NB4 (cell line): Measurements from ENCODE around the gene SEC23B.

Experiments
- MYC ChIP-seq: IDR thresholded peaks from 2 replicates; pipeline ENCODE4 v1.6.1; 2011; ENCODE audit warnings: low read depth, low read length
- POLR2A ChIP-seq: IDR thresholded peaks from 2 replicates; pipeline ENCODE4 v1.6.1; 2011; ENCODE audit warnings: mild to moderate bottlenecking; ENCODE audit not compliant: insufficient read length; ENCODE audit errors: extremely low read depth
- TF ChIP-seq, protein P1 (sequence below): IDR thresholded peaks from 2 replicates; pipeline ENCODE4 v1.6.1; 2011; ENCODE audit warnings: low read depth, low read length
- TF ChIP-seq, protein P2 (sequence below): IDR thresholded peaks from one replicate; pipeline ENCODE4 v1.5.1; 2012; ENCODE audit warnings: low read depth, low read length

DNA sequence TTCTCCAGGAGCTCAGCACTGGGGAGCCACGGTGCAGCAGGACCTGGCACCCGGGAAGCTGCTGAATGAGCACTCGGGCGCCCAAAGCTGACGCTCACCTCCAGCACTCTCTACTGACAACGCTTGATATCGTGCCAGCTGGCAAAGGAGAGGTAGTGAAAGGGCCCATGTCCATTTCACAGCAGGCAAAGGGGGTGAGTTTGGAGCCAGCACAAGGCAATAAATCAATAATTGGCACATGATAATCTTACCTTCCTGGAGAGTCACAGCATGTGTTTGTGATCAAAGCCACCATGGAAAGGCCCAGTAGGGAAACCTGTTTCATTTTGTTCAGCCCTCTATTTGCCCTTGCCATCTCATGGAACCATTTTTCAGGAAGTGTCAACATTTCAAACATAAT, 36.2 kb downstream of the SEC23B start:
- no peak for TF ChIP-seq POLR2A
- TF ChIP-seq, protein P1, sequence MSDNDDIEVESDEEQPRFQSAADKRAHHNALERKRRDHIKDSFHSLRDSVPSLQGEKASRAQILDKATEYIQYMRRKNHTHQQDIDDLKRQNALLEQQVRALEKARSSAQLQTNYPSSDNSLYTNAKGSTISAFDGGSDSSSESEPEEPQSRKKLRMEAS = no peak
- TF ChIP-seq, protein P2, sequence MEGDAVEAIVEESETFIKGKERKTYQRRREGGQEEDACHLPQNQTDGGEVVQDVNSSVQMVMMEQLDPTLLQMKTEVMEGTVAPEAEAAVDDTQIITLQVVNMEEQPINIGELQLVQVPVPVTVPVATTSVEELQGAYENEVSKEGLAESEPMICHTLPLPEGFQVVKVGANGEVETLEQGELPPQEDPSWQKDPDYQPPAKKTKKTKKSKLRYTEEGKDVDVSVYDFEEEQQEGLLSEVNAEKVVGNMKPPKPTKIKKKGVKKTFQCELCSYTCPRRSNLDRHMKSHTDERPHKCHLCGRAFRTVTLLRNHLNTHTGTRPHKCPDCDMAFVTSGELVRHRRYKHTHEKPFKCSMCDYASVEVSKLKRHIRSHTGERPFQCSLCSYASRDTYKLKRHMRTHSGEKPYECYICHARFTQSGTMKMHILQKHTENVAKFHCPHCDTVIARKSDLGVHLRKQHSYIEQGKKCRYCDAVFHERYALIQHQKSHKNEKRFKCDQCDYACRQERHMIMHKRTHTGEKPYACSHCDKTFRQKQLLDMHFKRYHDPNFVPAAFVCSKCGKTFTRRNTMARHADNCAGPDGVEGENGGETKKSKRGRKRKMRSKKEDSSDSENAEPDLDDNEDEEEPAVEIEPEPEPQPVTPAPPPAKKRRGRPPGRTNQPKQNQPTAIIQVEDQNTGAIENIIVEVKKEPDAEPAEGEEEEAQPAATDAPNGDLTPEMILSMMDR = no peak
- no peak for TF ChIP-seq MYC
